ENCODE measurements around the gene CACNB3. TPM values are rescaled to one million over a fixed set of nuclear protein-coding genes. Genes with fewer than 3 reads are reported as not detected.
"Not testable (repeated sequence)": the region's sequence is repeated elsewhere in the genome, so short reads cannot be mapped to it uniquely, and the experiment has no call there.

CACNB3 gene
- total and polyA plus RNA-seq, 4 donors, result 8.3 to 33.1 (median 11.1) TPM

- 75% methylated on average over 2 of the region's 2 CpGs for WGBS, 2 donors
- no peak overlapping the region for H3K27ac ChIP-seq (ENCODE audit: low read depth in 1 of 2, low read length in 1 of 2)
- H3K36me3 ChIP-seq (ENCODE audit: control insufficient read depth in 4 of 4, insufficient read depth in 4 of 4, low read length in 4 of 4), result no peaks in the 10 kb centered on the region
- H3K4me1 ChIP-seq (ENCODE audit: control insufficient read depth in 5 of 5, insufficient read depth in 5 of 5, low read length in 5 of 5), result peaks cover 0 to 8% (median 0%) of the 10 kb centered on the region in 5 donors
- H3K9ac ChIP-seq (ENCODE audit: insufficient read depth in 1 of 2, low read length in 2 of 2), result peak overlapping the region in 1 of 2 donors; percentile 23
- H3K4me3 ChIP-seq, result no peak overlapping the region
- H3K9me3 ChIP-seq (ENCODE audit: control insufficient read depth in 4 of 4, insufficient read depth in 3 of 4, low read length in 3 of 4), result no peaks in the 10 kb centered on the region
- DNase-seq (peak in 1 of 3 donors; percentile 34), ATAC-seq (ENCODE audit: insufficient read depth, low FRiP score) (no peak)
- H3K27me3 ChIP-seq (ENCODE audit: control insufficient read depth in 3 of 3, insufficient read depth in 3 of 3, low read length in 2 of 3), result peaks cover 0 to 7% (median 0%) of the 10 kb centered on the region in 3 donors
- no peak for TF ChIP-seq CTCF (IDR thresholded peaks at IDR 0.05; ENCODE audit: control extremely low read depth, extremely low read depth)
Measured at GRCh38 chr12:48869191-48869590, 50.9 kb downstream of the CACNB3 start.

- DNase-seq, result no peak
- WGBS, 2 donors, result 85 to 88% methylated on average over 4 of the region's 4 CpGs
- no peaks in the 10 kb centered on the region for H3K9me3 ChIP-seq (ENCODE audit: control insufficient read depth in 4 of 4, insufficient read depth in 3 of 4, low read length in 3 of 4)
- H3K9ac ChIP-seq (ENCODE audit: insufficient read depth in 1 of 2, low read length in 2 of 2), result no peak overlapping the region
- H3K27me3 ChIP-seq (ENCODE audit: control insufficient read depth in 3 of 3, insufficient read depth in 3 of 3, low read length in 2 of 3), result no peaks in the 10 kb centered on the region
- no peak for ATAC-seq (ENCODE audit: insufficient read depth, low FRiP score)
- no peak for TF ChIP-seq CTCF (IDR thresholded peaks at IDR 0.05; ENCODE audit: control extremely low read depth, extremely low read depth)
- H3K4me1 ChIP-seq (ENCODE audit: control insufficient read depth in 5 of 5, insufficient read depth in 5 of 5, low read length in 5 of 5), result no peaks in the 10 kb centered on the region
- no peaks in the 10 kb centered on the region for H3K36me3 ChIP-seq (ENCODE audit: control insufficient read depth in 4 of 4, insufficient read depth in 4 of 4, low read length in 4 of 4)
- H3K4me3 ChIP-seq, result no peak overlapping the region
- H3K27ac ChIP-seq (ENCODE audit: low read depth in 1 of 2, low read length in 1 of 2), result no peak overlapping the region
Measured at GRCh38 chr12:48873096-48873495, 54.8 kb downstream of the CACNB3 start.

- not testable (repeated sequence) for H3K36me3 ChIP-seq (ENCODE audit: control insufficient read depth in 4 of 4, insufficient read depth in 4 of 4, low read length in 4 of 4); H3K27me3 ChIP-seq (ENCODE audit: control insufficient read depth in 3 of 3, insufficient read depth in 3 of 3, low read length in 2 of 3); H3K9me3 ChIP-seq (ENCODE audit: control insufficient read depth in 4 of 4, insufficient read depth in 3 of 4, low read length in 3 of 4); H3K27ac ChIP-seq (ENCODE audit: low read depth in 1 of 2, low read length in 1 of 2); H3K9ac ChIP-seq (ENCODE audit: insufficient read depth in 1 of 2, low read length in 2 of 2); H3K4me3 ChIP-seq; DNase-seq; ATAC-seq (ENCODE audit: insufficient read depth, low FRiP score); H3K4me1 ChIP-seq (ENCODE audit: control insufficient read depth in 5 of 5, insufficient read depth in 5 of 5, low read length in 5 of 5)
- 90 to 95% methylated on average over 8 of the region's 8 CpGs for WGBS, 2 donors
Measured at GRCh38 chr12:48873534-48873933, 55.2 kb downstream of the CACNB3 start.

GRCh38 chr12:48875944-48876515 lies 57.7 kb downstream of the CACNB3 start:
- H3K27ac ChIP-seq (ENCODE audit: low read depth in 1 of 2, low read length in 1 of 2), result no peak overlapping the region
- ATAC-seq (ENCODE audit: insufficient read depth, low FRiP score) (no peak), DNase-seq (peak in 1 of 3 donors; percentile 23)
- H3K27me3 ChIP-seq (ENCODE audit: control insufficient read depth in 3 of 3, insufficient read depth in 3 of 3, low read length in 2 of 3), result peaks cover 0 to 3% (median 0%) of the 10 kb centered on the region in 3 donors
- H3K4me3 ChIP-seq, result no peak overlapping the region
- 63 to 93% methylated on average over 4 of the region's 4 CpGs for WGBS, 2 donors
- H3K9me3 ChIP-seq (ENCODE audit: control insufficient read depth in 4 of 4, insufficient read depth in 3 of 4, low read length in 3 of 4), result no peaks in the 10 kb centered on the region
- H3K4me1 ChIP-seq (ENCODE audit: control insufficient read depth in 5 of 5, insufficient read depth in 5 of 5, low read length in 5 of 5), result no peaks in the 10 kb centered on the region
- no peak for TF ChIP-seq CTCF (IDR thresholded peaks at IDR 0.05; ENCODE audit: control extremely low read depth, extremely low read depth)
- H3K9ac ChIP-seq (ENCODE audit: insufficient read depth in 1 of 2, low read length in 2 of 2), result no peak overlapping the region
- no peaks in the 10 kb centered on the region for H3K36me3 ChIP-seq (ENCODE audit: control insufficient read depth in 4 of 4, insufficient read depth in 4 of 4, low read length in 4 of 4)

Small RNAs within 50 kb of the gene (small RNA-seq; reads per million reads assigned to genes)
- gene MIR4701 (ENCODE audit: low replicate concordance) (not detected), gene RF00019 (ENCODE audit: low replicate concordance) (not detected)

Other genes starting within 250 kb of the CACNB3 start
- gene LALBA, start 248.4 kb upstream of the CACNB3 start, total RNA-seq, result not detected
- gene LALBA, start 248.4 kb upstream of the CACNB3 start, polyA plus RNA-seq, result not detected
- 10 to 100 TPM; 35.1 to 45.1 TPM for gene KANSL2, start 136.3 kb upstream of the CACNB3 start, total RNA-seq
- 10 to 100 TPM; 25.8 to 31.0 TPM for gene KANSL2, start 136.3 kb upstream of the CACNB3 start, polyA plus RNA-seq
- gene CCNT1, start 101.8 kb upstream of the CACNB3 start, total RNA-seq, result 10 to 100 TPM; 25.2 to 41.1 TPM
- gene CCNT1, start 101.8 kb upstream of the CACNB3 start, polyA plus RNA-seq, result 1 to 10 TPM; 4.8 to 7.1 TPM
- 10 to 100 TPM; 33.4 to 37.0 TPM for gene ADCY6, start 29.4 kb upstream of the CACNB3 start, total RNA-seq
- 10 to 100 TPM; 14.4 to 19.0 TPM for gene ADCY6, start 29.4 kb upstream of the CACNB3 start, polyA plus RNA-seq
- 10 to 100 TPM; 62.9 to 86.7 TPM for gene DDX23, start 33.7 kb downstream of the CACNB3 start, total RNA-seq
- gene DDX23, start 33.7 kb downstream of the CACNB3 start, polyA plus RNA-seq, result 10 to 100 TPM; 36.6 to 60.5 TPM
- 1 to 10 TPM; 5.3 to 8.6 TPM for gene RND1, start 47.4 kb downstream of the CACNB3 start, total RNA-seq
- 10 to 100 TPM; 22.0 to 80.5 TPM for gene RND1, start 47.4 kb downstream of the CACNB3 start, polyA plus RNA-seq
- 10 to 100 TPM; 13.1 to 61.1 TPM for gene FKBP11, start 107.0 kb downstream of the CACNB3 start, total RNA-seq
- 10 to 100 TPM; 65.0 to 69.9 TPM for gene FKBP11, start 107.0 kb downstream of the CACNB3 start, polyA plus RNA-seq
- gene ARF3, start 139.0 kb downstream of the CACNB3 start, total RNA-seq, result 100 to 1,000 TPM in 1 of 2 donors, 10 to 100 TPM in 1; 37.9 to 194 TPM
- gene ARF3, start 139.0 kb downstream of the CACNB3 start, polyA plus RNA-seq, result 100 to 1,000 TPM; 104 to 118 TPM
- under 1 TPM in 1 of 2 donors, not detected in 1; 0.43 TPM for gene WNT10B, start 153.2 kb downstream of the CACNB3 start, total RNA-seq
- under 1 TPM; 0.24 to 0.35 TPM for gene WNT10B, start 153.2 kb downstream of the CACNB3 start, polyA plus RNA-seq
- gene WNT1, start 159.8 kb downstream of the CACNB3 start, total RNA-seq, result under 1 TPM; 0.15 to 0.20 TPM
- gene WNT1, start 159.8 kb downstream of the CACNB3 start, polyA plus RNA-seq, result under 1 TPM in 1 of 2 donors, not detected in 1; 0.09 TPM
- under 1 TPM; 0.11 to 0.12 TPM for gene DDN, start 180.9 kb downstream of the CACNB3 start, total RNA-seq
- gene DDN, start 180.9 kb downstream of the CACNB3 start, polyA plus RNA-seq, result under 1 TPM; 0.04 to 0.07 TPM
- 10 to 100 TPM; 33.1 to 53.6 TPM for gene PRKAG1, start 200.3 kb downstream of the CACNB3 start, total RNA-seq
- 10 to 100 TPM; 45.7 to 54.5 TPM for gene PRKAG1, start 200.3 kb downstream of the CACNB3 start, polyA plus RNA-seq
- gene KMT2D, start 242.3 kb downstream of the CACNB3 start, total RNA-seq, result 100 to 1,000 TPM in 1 of 2 donors, 10 to 100 TPM in 1; 58.7 to 115 TPM
- gene KMT2D, start 242.3 kb downstream of the CACNB3 start, polyA plus RNA-seq, result 10 to 100 TPM; 27.6 to 39.7 TPM

Data from lung (tissue), 13 donors.